ENCODE results near the gene PNPLA6.
"Not testable (repeated sequence)": the region's sequence is repeated elsewhere in the genome, so short reads cannot be mapped to it uniquely, and the experiment has no call there.

Gene PNPLA6

GRCh38 chr19:7556696-7557315, 21.3 kb downstream of the PNPLA6 start:
- no peak for DNase-seq

GRCh38 chr19:7558667-7559066, 23.1 kb downstream of the PNPLA6 start:
- no peak for DNase-seq

- no peak for DNase-seq
Measured at GRCh38 chr19:7559102-7559501, 23.6 kb downstream of the PNPLA6 start.

- no peak for DNase-seq
Measured at GRCh38 chr19:7560255-7560654, 24.7 kb downstream of the PNPLA6 start.

GRCh38 chr19:7561325-7561724, 25.8 kb downstream of the PNPLA6 start:
- DNase-seq = no peak

- DNase-seq = no peak
Measured at GRCh38 chr19:7562646-7563393, 27.3 kb downstream of the PNPLA6 start.

- DNase-seq = no peak
Measured at GRCh38 chr19:7564866-7565265, 29.3 kb downstream of the PNPLA6 start.

- no peak for DNase-seq
Measured at GRCh38 chr19:7565332-7565731, 29.8 kb downstream of the PNPLA6 start.

- no peak for DNase-seq
Measured at GRCh38 chr19:7570761-7571160, 35.2 kb downstream of the PNPLA6 start.

- peak; percentile 8 for DNase-seq
Measured at GRCh38 chr19:7575434-7576040, 40.0 kb downstream of the PNPLA6 start.

GRCh38 chr19:7577422-7577821, 41.9 kb downstream of the PNPLA6 start:
- not testable (repeated sequence) for DNase-seq

GRCh38 chr19:7578127-7578526, 42.6 kb downstream of the PNPLA6 start:
- DNase-seq = no peak

GRCh38 chr19:7579182-7579581, 43.7 kb downstream of the PNPLA6 start:
- no peak for DNase-seq

- DNase-seq = no peak
Measured at GRCh38 chr19:7582446-7582845, 46.9 kb downstream of the PNPLA6 start.

- DNase-seq = no peak
Measured at GRCh38 chr19:7589822-7590221, 54.3 kb downstream of the PNPLA6 start.

- no peak for DNase-seq
Measured at GRCh38 chr19:7590256-7590655, 54.7 kb downstream of the PNPLA6 start.

GRCh38 chr19:7595466-7596133, 60.1 kb downstream of the PNPLA6 start, which contains the start of gene CAMSAP3:
Gene CAMSAP3 (plus strand): TSS chr19:7595863. CDS start chr19:7596003, 140 bp downstream.
- peak; percentile 45 for DNase-seq

- DNase-seq = no peak
Measured at GRCh38 chr19:7596211-7596937, 60.9 kb downstream of the PNPLA6 start.

GRCh38 chr19:7597689-7598088, 62.2 kb downstream of the PNPLA6 start:
- DNase-seq = no peak

- no peak for DNase-seq
Measured at GRCh38 chr19:7598180-7598579, 62.7 kb downstream of the PNPLA6 start.

- no peak for DNase-seq
Measured at GRCh38 chr19:7600721-7601120, 65.2 kb downstream of the PNPLA6 start.

- DNase-seq = no peak
Measured at GRCh38 chr19:7602240-7602934, 66.9 kb downstream of the PNPLA6 start.

Measured in CD4-positive, alpha-beta T cell treated with Interleukin-21 for 1 hour (primary cell).